ENCODE data around the gene LMBR1.
"Not testable (repeated sequence)": the region's sequence is repeated elsewhere in the genome, so short reads cannot be mapped to it uniquely, and the experiment has no call there.

The LMBR1 gene

DNA sequence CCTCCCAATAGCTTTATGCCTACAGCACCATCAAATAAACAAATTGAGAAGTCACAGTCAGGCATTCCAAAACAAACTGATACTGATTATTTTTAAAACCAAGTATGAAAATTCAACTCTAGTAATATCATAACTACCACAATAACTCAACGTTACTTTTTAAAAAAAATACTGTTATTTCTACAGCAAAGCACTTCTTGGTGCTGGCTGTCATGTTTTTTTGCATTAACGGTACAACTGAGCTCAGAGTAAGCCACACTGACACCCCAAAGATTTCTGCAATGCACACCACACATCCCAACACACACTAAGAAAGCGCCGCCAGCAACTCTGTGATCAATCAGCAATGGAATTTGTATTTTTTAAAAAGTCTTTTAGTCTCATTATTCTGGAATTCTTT lies 138.8 kb downstream of the LMBR1 start:
- no peak for DNase-seq (ENCODE audit: low read depth)

DNA sequence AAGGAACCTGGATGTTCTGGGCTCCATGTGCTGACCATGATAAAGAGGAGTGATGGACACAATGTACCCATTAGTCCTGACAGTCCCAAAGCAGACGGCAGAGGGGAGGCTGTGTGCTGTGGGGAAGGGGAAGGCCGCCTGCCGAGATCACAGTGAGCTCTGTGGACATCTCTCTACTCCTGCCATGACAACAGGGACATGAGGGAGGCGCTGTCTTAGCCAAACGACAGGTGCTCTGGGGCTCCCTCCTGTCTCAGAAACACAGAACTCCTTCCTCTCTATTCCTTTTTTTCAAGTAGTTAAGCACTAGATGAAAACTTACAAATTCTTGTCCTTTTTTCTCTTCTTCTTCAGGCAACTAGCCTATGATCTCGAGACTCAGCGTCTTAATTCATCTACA lies 139.4 kb downstream of the LMBR1 start:
- DNase-seq (ENCODE audit: low read depth): no peak

DNA sequence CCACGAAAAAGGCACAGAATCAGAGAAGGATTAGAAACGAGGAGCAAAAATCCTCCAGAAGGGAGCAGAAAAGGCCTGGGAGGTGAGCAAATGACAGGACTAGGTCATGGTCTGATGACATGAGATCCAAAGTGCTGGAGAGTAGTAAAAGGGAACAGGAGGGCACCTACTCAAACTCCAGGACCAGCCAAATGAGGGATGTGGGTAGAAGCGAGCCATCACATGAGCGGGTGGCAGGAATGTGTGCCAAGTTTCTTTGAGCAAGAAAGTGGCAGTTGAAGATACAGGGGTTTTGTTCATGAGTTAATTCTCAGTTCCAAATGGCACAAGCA lies 139.8 kb downstream of the LMBR1 start:
- DNase-seq (ENCODE audit: low read depth): no peak

DNA sequence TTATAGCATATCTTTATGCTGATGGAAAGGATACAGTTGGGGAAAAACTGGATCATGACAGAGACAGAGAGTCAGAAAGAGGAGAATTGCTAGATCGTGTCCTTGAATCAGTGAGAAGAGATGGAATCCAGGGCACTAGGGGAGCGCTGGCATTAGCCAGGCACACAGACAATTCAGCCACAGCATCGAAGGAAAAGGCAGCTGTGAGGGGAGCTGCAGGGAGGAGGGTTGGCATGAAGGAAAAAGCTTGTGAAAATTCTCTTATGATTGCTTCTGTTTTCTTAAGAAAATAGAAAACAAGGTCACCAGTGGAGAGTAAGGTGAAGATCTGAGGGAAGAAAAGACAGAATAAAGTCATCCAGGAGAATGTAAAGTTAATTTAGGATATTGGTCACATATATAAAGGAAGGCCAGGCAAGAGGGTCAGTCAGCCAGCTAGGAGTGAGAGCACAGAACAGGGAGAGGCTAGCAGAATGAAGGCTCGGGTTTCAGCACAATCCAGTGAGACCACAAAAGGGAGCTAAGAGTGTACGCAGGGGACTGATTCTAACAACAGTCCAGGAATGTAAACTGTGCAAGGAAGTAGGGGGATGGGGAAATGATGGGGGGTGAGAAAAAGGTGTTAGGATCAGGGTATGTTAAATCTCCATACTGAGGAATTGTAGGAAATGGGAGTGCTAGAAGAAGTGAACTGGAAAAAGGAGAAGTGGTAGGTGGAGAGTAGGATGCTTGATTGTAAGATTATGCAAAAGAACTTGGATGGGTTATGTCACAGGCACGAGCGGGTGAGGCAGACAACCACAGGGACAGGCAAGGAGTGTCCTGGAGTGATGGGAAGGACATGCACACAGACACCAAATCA lies 140.4 kb downstream of the LMBR1 start:
- no peak for DNase-seq (ENCODE audit: low read depth)

DNA sequence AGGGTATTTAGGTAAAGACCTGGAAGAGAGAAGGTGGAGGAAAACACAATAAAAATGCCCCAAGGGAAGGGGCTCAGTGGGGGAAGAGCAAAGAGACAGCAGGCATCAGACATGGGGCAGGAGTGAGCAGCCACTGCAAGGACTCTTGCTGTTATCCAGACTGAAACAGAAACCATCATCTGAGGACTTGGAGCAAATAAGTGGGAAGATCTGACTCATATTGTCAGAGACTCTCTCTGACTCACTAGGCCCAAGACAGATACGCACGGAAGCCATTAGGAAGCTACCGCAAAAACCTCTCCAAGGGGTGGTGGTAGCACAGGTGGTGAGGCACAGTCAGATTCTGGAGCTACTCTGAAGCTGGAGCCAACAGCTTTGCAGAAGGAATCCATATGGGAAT lies 141.7 kb downstream of the LMBR1 start:
- DNase-seq (ENCODE audit: low read depth): no peak

DNA sequence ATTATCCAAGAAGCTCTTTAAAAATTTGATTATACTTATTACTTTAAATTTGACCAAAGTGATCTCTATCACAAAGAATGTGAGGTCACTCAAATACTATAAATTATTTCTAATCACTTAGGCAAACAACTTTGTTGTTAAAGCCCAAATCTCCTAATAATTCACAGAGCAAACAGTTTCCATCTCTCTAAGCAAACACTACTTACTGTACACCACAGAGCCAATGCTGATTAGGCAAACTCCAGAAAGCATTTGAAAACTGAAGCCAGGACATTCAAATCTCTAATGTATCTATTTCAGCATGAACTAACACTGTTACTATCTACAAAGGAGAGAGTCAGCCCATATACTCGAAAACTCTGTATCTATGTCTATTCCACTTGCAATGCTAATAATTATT lies 145.3 kb downstream of the LMBR1 start:
- no peak for DNase-seq (ENCODE audit: low read depth)

DNA sequence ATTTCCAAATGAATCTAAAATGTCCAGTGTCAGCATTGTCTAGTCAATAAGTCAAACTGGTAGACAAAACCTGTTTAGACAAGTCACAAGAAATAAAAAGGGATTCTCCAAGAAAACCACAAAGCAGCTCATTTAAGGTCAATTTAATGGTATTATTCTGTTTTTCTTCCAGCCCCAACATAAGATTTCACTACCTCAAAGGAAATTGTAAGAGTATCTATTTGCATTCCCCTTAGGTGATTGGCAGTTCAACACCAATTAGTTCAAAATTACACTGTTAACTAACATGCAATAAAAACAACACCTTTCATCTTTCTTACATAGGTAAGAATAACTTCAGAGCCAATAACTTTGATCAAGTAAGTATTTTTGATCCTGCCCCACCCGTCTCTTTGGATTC lies 146.1 kb downstream of the LMBR1 start:
- DNase-seq (ENCODE audit: low read depth): no peak

DNA sequence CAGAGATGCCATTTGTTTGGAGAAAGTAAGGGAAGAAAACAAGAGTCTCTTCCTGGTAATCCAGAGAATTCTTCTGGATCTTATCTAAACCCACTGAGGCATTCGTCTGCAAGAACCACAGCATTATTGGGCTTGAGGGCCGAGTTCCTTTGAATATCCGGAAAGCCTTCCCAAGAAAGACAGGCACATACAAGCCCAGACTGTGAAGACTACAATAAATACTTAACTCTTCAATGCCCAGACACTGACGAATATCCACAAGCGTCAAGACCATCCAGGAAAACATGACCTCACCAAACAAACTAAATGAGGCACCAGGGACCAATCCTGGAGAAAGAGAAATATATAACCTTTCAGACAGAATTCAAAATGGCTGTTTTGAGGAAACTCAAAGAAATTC lies 153.4 kb downstream of the LMBR1 start:
- DNase-seq (ENCODE audit: low read depth): no peak

DNA sequence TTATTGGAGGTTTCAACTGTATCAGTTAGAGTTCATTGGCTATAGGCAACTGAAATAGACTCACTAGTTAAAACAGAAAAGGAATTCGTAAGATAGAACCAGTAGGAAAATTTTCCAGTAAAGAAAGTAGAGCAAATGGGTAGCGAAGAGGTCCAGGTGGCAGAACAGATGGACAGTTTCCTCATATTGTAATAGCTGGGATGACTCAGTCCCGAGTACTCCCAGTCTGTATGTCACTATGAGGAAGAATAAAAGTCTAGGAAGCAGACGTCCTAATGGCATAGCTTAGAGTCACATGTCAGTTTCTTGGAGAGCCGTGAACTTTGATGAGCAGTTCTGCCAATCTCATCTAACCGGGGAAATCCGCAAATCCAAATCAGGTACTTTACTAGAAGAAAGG lies 157.1 kb downstream of the LMBR1 start:
- DNase-seq (ENCODE audit: low read depth): no peak

DNA sequence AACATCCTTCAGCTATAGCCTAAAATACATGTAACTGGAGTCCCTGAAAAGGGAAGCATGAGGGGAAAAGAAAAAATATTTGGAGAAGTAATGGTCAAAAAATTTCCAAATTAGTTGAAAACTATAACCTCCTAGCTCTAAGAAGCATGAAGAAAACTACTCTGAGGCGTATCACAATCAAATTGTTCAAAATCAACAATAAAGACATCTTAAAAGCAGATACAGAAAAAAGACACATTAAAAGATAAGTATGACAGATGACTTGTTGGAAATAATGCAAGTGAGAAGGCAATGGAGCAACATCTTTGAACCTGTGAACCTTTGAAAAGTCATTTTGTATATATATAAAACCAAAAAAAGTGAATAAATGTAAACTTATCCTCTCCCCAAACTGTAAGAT lies 159.3 kb downstream of the LMBR1 start:
- no peak for DNase-seq (ENCODE audit: low read depth)

DNA sequence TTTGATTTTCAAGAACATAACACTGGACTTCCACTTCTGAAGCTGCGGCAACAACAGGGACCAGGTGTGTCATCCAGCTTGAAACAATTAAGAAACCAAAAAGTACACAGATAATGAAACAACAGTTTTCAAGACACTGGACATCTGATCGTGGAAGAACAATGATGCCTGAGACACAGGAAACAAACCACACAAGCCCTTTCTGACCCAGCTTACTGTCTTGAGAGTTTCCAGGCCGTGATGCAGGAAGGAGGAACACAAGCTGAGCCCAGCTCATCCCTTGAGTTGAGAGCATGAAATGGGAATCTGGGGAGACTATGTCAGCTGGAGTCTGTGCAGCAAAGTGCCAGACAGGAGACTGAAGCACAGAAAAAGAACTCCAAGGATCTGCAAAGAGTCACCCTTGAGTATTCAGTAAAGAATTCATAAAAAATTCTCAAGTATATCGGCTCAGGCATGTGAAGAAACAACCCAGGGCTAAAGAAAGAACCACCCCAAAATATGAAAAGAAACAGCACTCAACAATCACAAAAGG lies 160.8 kb downstream of the LMBR1 start:
- no peak for DNase-seq (ENCODE audit: low read depth)

DNA sequence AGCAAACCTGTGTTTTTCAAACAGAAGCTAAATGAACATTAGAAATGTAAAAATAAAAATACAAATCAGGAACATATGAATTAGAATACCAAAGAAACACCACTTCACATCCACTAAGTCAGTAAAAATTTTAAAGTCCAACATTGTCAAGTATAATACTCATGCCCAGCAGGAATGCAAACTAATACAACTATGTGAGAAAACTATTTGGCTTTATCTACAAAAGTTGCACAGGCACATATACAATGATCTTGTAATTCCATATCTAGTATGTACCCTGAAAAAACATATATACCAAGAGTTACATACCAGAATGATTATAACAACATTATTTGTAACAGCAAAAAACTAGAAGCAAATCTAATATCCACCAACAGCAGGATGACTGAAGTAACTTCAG lies 161.3 kb downstream of the LMBR1 start:
- no peak for DNase-seq (ENCODE audit: low read depth)

DNA sequence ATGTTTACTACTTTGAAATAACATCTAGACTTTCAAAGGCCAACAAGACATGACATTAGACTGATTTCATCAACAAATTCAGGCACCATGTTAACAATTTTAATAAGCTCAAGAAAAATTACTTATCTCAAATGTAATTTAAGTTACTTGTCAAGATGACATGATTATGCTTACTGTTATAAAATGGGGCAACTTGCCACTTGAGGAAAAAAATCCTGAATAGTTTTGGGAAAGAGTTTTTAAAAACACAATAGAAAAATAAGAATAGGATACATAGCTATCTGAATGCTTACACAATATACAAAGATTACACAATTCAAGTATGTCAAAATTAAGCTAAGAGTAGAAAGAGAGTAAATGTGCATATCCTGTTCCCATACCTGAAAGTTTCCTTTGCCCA lies 167.0 kb downstream of the LMBR1 start:
- no peak for DNase-seq (ENCODE audit: low read depth)

DNA sequence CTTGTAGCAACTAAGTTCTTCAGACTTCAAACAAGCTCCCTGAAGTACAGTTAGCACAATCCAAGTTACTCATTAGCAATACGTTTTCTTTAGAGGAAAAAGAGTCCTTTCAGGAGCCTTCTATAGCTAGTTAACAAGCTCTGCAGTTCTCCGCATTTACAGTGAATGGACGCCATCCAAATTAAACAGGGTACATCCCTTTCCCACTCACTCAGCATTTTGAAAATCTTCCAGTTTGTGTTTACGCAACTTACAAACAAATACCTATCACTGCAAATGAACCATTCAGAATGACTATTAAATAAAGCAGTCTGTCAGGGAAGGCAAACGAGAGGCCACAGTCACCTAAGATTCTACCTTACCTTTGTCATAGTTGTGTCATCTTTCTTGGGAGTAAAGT lies 167.9 kb downstream of the LMBR1 start:
- DNase-seq (ENCODE audit: low read depth): no peak

DNA sequence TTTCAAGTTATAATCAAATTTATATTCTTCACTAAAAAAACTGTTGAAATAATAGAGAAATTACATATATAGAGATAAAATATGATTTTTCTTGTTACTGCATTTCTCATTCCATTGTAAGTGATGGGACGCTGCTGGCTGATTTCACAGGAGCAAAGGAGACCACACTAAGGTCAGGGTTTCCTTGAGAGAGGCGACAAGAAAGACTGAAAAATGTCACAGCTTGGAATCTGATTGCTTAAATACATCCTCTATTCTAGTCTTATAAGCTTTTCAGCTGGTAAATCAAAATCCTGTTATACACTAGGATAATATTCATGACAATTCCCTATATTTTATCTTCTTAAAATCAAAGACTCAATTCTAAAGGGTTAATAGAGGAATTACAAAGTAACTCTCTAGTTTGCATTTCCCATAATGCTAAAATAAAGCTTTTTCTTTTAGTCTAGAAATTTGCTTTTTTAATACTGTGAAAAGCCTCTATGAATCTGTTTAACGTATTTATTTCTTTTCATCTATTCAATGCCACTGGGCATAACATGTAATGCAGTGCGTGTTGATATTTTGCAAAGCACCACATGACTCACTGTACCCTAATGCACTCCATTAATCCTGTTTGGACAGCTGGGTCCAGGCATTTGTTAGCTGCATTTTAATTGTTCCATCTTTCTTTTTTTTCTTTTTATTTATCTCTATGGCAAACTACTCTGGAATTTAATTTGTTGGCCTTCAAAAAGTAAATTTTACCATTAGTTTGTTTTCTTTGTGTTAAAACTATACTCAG lies 170.7 kb downstream of the LMBR1 start:
- DNase-seq (ENCODE audit: low read depth): no peak

DNA sequence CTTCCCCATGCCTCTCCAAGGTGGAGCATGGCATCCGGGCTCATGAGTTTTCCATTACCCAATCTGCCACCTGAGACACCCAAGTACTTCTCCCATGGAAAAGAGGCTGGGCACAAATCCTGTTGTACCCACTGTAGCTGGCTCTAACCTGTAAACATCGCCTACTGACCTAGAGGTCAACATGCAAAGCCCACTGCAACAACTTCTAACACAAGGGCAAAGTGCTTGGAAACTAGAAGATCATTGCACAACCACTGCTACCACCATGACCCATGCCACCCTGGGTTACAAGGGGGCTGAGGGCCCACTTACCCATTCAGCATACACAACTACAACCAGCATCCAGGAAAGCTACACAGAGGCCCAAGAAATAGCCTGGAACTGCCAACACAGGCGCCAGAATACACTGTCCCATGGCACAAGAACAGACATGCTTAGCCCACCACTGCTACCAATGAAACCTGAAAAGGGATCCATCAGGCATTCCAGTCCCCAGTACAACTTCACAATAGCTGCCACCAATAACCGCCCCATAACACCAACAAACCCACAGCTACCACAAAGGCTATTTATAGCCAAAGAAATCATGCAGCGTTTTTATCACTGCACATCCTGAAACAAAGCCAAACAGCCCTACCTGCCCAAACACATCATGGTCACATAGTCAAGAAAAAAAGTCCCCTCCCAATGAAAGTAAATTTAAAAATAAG lies 189.1 kb downstream of the LMBR1 start:
- DNase-seq (ENCODE audit: low read depth): no peak

DNA sequence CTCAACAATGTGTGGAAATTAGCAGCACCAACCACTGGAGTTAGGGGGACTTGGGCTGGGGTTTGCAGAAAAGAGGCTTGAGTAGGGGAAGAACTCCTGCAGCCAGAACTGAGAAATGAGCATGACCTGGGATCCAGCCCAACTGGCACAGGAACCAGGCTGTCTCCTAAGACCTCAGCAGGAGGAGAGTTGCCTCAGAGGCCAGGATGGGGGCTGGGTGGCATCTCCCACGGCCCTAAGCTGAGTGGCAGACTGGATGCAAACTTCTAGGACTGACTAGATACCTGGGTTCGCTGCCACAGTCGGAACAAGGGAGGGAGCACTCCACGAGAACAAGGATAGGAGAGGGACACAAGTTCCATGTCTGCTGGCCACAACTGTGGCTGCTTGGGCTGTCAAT lies 189.8 kb downstream of the LMBR1 start:
- DNase-seq (ENCODE audit: low read depth): no peak

DNA sequence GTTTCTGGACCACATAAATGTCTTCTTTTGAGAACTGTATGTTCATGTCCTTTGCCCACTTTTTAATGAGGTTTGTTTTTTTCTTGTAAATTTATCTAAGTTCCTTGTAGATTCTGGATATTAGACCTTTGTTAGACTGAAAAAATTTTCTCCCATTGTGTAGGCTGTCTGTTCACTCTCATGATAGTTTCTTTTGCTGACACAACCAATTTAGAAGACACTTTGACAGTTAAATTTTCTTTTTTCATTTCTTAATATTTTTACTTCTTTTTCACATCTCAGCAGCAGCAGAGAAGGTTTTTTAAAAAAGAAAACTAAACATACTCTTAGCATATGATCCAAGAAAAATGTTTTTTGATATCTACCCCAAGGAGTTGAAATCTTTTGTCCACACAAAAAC lies 190.6 kb downstream of the LMBR1 start:
- no peak for DNase-seq (ENCODE audit: low read depth)

DNA sequence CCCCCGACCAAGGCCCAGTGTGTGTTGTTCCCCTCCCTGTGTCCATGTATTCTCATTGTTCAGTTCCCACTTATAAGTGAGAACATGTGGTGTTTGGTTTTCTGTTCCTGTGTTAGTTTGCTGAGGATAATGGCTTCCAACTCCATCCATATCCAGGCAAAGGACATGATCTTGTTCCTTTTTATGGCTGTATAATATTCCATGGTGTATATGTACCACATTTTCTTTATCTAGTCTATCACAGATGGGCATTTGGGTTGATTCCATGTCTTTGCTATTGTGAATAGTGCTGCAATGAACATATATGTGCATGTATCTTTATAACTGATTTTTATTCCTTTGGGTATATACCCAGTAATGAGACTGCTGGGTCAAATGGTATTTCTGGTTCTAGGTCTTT lies 191.2 kb downstream of the LMBR1 start:
- DNase-seq (ENCODE audit: low read depth): not testable (repeated sequence)

DNA sequence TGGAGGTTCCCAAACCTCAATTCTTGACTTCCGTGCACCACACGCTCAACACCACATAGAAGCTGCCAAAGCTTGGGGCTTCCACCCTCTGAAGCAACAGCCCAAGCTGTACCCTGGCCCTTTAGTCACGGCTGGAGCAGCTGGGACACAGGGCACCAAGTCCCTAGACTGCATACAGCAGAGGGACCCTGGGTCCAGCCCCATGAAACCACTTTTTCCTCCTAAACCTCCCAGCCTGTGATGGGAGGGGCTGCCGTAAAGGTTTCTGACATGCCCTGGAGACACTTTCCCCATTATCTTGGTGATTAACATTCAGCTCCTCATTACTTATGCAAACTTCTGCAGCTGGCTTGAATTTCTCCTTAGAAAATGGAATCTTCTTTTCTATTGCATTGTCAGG lies 194.5 kb downstream of the LMBR1 start:
- DNase-seq (ENCODE audit: low read depth): not testable (repeated sequence)

DNA sequence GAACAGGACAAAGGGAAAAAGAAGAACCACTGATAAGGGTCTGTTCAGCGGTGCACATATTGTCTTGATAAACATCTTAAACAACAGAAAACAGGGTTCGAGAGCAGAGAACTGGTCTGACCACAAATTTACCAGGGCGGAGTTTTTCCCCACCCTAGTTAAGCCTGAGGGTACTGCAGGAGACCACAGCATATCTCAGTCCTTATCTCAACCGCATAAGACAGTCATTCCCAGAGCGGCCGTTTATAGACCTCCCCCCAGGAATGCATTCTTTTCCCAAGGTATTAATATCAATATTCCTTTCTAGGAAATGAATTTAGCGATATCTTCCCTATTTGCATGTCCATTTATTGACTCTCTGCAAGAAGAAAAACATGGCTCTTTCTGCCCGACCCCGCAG lies 195.7 kb downstream of the LMBR1 start:
- not testable (repeated sequence) for DNase-seq (ENCODE audit: low read depth)

DNA sequence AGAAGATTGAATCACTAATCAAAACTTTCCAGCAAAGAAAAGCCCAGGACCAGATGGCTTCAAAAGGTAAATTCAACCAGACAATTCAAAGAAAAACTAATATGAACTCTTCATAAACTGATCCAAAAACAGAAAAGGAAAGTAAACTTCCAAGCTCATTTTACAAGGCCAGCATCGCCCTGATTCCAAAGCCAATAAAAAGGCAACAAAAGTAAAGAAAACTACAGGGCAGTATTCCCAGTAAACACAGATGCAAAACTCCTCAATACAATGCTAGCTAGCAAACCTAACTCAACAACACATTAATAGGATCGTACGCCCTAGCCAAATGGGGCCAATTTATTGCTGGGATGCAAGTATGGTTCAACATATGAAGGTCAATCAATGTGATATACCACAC lies 199.4 kb downstream of the LMBR1 start:
- DNase-seq (ENCODE audit: low read depth): no peak

DNA sequence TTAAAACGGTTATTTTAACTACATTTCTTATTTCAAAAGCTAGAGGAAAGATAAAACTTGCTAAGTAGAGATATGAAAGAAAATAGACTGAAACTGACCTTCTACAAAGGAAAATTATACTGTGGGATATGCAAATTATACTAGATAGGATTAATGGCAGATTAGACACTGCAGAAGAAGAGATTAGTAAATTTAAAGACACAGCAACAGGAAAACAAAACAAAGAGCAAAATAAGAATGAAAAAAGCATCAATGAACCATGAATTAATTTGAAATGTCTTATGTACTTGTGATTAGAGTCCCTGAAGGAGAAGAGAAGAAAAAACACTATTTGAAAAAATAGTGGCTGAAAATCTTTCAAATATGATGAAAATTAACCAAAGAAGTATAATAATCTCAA lies 200.1 kb downstream of the LMBR1 start:
- DNase-seq (ENCODE audit: low read depth): no peak

Data from stimulated activated CD8-positive, alpha-beta memory T cell treated with anti-CD3 and anti-CD28 coated beads, Interleukin-15, amount 100 ng/mL, for 1 hour (primary cell).